ENCODE measurements around the gene HLA-DMB.
A peak's percentile ranks its signal among the peaks of the same experiment; 100 is the strongest.

Gene HLA-DMB

DNA sequence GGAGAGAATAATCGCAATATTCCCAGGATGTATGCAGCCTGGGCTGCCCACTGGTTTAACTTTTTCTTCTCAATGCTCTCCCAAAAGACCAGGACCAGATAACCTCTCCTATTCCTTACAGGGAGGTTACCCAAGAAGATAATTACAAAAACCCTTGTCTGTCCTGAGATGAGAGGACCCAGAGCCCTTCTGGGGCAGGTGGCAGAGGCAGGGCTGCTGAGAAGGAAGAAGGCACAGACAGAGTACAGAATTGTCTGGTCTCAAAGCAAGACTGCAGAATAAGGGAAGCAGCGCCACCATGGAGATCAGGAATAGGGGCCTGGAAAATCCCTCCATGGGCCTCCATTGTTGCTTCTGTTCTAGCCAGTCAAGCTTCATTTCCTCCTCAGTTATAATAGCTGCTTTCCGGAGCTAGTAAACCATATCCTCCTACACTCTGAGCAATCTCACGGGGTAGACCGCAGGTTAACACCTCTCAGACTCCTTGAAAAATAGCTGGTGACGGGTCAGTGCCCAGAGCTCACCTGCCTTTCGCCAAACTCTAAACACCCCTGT, 463 bp upstream of the HLA-DMB start:
- no peak for TF ChIP-seq CTCF (IDR thresholded peaks at IDR 0.05; ENCODE audit: insufficient read depth, low read depth, low read length, missing control alignments)
- no peak overlapping the region for H3K4me3 ChIP-seq (ENCODE audit: low read length)
- no peak for DNase-seq (ENCODE audit: low read depth)

DNA sequence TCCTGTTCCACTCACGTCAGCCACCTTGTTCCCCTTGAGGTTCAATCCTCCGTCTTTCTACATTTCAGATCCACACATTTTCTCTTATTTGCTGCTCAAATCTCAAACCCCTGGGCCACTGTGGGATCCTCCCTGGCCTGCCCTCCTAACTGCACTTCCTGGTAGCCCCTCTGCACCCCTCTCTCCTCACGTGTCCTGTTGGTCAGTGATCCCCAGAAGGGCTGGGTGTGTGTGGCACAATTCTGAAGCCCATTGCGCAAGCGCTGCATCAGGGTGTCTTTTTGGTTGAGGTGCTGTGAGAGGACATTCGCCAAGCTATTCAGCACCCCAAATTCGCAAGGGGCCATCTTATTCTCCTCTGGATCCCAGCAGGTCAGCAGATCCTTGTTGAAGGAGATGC, 2.3 kb downstream of the HLA-DMB start:
- no peak overlapping the region for H3K4me3 ChIP-seq (ENCODE audit: low read length)
- no peak for TF ChIP-seq CTCF (IDR thresholded peaks at IDR 0.05; ENCODE audit: insufficient read depth, low read depth, low read length, missing control alignments)
- DNase-seq (ENCODE audit: low read depth) = no peak

GRCh38 chr6:32937230-32937633, 3.6 kb downstream of the HLA-DMB start:
- TF ChIP-seq CTCF (IDR thresholded peaks at IDR 0.05; ENCODE audit: insufficient read depth, low read depth, low read length, missing control alignments) = no peak
- DNase-seq (ENCODE audit: low read depth) = no peak
- H3K4me3 ChIP-seq (ENCODE audit: low read length) = no peak overlapping the region

DNA sequence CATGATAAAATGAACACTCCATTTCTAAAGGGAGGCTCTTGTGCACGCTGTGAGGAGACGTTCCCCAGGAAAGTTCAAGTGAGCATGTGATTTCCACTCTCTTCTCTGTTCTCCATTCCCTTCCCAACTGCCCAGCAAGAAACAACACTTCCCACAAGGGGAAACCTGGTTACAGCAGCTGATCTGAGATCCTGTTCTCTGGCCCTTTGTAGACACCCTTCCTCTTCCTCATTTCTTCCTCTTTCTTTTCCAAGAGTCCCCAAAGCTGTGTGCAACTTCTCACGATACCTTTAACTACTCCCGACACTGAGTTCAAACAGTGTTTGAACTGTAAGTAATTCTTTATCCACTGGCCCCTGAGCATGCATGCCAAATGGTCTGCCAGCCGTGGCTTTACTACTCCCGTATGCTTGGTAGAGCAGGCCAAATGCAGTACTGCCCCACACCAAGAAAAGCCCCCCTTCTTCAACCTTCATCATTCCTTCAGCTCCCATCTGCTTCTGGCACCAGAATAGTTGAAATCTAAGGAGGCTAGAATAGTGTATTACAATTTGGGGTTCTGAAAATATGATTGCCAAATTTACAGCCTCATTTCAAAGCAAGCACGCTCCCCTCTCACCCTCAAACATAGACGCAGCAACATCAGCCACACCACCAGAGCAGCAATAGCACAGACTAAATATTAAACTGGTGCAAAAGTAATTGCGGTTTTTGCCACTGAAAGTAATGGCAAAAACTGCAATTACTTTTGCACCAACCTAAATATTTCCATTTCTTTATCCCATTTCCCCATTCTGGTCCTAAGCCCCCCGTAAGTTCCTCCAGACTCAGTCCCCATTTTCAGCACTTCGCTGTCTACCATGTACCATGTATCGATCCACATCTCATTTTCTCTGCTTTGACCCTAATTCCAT, 4.3 kb downstream of the HLA-DMB start:
- no peak overlapping the region for H3K4me3 ChIP-seq (ENCODE audit: low read length)
- TF ChIP-seq CTCF (IDR thresholded peaks at IDR 0.05; ENCODE audit: insufficient read depth, low read depth, low read length, missing control alignments) = no peak
- no peak for DNase-seq (ENCODE audit: low read depth)

DNA sequence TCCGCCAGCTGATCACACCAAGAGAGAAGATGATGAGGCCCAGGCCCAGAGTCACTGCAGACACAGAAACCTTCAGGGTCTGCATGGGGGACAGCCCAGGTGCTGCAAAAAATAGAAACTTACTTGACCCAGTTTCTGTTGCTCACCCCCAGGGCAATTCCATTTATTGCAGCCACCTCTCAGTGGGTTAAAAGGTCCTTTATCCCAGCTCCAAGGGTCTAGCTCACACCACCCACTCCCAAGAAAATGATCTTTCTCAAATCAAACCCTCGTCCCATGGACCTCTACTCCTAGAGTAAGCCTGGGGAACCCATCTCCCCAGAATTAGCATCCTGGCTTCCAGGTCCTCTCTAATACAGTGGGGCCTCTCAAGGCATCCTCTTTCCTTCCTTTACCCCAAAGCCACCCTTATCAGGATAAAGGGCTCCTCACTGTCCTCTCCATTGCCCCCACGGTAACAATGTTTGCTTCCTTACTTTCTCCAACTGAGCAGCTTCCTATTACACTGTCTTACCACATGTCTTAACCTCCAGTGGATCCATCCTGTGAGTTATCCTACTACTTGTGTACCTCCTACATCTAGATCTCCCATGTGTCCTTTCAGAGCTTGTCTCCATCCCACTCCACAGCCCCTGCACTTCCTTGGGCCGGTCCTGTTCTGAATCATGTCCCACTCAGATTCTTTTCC, 5.1 kb downstream of the HLA-DMB start:
- no peak overlapping the region for H3K4me3 ChIP-seq (ENCODE audit: low read length)
- TF ChIP-seq CTCF (IDR thresholded peaks at IDR 0.05; ENCODE audit: insufficient read depth, low read depth, low read length, missing control alignments) = no peak
- no peak for DNase-seq (ENCODE audit: low read depth)

DNA sequence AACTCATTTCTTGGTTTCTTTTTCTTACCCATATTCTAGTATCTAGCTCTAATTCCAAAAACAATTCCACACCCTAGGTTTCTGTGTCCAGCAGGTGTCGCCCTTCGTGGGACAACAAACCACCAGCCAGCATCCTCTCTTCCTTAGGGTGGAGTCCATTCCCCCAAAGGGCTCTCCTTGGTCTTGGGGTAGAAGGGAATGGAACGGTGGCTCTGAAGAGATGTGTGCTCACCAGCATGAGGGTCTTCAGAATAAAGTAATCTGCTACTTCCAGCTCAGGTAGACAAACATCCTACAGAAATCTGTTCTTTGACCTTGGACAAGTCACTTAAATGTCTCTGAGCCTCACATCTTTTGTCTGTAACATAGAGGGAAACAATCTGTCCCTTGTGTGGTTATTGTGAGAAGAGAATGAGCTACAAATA, 7.2 kb downstream of the HLA-DMB start:
- peak; percentile 77 for DNase-seq (ENCODE audit: low read depth)
- no peak overlapping the region for H3K4me3 ChIP-seq (ENCODE audit: low read length)
- TF ChIP-seq CTCF (IDR thresholded peaks at IDR 0.05; ENCODE audit: insufficient read depth, low read depth, low read length, missing control alignments) = peak; percentile 90

Measured in epithelial cell of esophagus (primary cell).